GM20000 (cell line): ENCODE results near the gene C1orf185.
A peak's percentile ranks its signal among the peaks of the same experiment; 100 is the strongest.

Experiments
- DNase-seq: peaks from one replicate; pipeline ENCODE4 v3.0.0; 2012; ENCODE audit warnings: low spot score
- CTCF ChIP-seq: IDR thresholded peaks from 2 replicates; pipeline ENCODE4 v1.5.1; 2012; ENCODE audit warnings: mild to moderate bottlenecking, control low read depth; ENCODE audit errors: extremely low read depth, missing control alignments

C1orf185 gene

DNA sequence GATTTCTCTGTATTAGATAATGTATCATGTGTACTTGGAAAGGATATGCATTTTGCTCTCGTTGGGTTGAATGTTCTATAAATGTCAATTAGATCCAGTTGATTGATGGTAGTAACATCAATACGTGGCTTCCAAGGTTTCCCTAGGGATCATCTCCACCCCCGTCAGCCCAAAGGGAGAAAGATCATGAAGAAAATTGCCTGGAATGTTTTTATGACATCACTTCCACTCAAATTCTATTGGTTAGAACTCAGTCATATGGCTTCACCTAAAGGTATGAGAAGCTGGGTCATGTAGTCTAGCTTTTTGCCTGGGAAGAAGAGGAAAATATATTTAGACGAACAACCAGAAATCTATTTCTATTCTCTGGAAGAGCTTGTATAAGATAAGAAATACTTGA is at the start of gene C1orf185:
C1orf185 (plus strand) TSS at position 253 of the 400 bp plus-strand sequence; CDS start at position 259, 6 bp downstream.
- DNase-seq, result no peak
- TF ChIP-seq CTCF, result no peak

DNA sequence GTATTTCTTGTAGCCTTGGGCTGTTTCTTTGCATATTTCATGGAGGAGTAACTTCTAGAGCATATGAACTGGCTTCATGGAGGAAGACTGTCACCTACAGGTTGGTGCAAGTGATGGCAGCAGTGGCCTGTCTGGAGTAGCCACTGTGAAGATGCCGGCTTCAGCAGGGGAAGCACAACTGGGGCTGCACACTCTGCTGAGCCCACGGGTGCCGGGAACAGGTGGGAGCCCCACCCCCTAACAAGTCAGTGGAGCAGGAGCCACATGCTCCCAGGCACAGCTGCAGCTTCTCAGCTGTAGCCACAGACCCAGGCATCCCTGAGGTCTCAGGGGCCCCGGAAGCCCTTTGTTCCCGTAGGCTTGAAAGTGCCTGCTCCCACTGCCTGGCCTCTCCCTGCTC is 43.2 kb upstream of the C1orf185 start:
- TF ChIP-seq CTCF, result peak; percentile 22
- peak; percentile 22 for DNase-seq

DNA sequence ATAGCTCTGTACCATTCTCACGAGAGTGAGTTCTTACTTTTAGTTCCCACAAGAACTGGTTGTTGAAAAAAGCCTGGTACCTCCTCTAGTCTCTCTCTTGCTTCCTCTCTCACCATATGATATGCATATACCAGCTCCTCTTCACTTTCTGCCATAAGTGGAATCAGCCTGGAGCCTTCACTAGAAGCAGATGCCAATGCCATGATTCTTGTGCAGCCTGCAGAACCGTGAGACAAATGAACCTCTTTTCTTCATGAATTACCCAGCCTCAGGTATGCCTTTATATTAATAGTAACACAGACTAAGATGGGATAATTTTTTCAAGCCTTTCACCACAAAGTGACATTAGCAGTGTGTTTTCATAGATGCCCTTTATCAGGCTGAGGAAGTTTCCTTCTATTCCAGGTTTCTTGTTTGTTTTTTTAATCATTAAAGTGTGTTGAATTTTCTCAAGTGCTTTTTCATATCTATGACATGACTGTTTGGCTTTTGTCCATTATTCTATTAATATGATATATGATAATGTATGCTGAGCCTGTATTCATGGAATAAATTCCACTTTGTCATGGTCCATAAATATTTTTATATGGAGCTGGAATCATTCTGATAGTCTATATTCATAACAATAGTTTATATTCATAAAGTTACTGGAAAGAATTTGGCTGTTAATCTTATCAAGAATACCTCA is 40.7 kb upstream of the C1orf185 start:
- DNase-seq, result no peak
- TF ChIP-seq CTCF, result no peak

- DNase-seq, result no peak
- no peak for TF ChIP-seq CTCF
Observed at GRCh38 chr1:51063121-51063520, 38.9 kb upstream of the C1orf185 start.

DNA sequence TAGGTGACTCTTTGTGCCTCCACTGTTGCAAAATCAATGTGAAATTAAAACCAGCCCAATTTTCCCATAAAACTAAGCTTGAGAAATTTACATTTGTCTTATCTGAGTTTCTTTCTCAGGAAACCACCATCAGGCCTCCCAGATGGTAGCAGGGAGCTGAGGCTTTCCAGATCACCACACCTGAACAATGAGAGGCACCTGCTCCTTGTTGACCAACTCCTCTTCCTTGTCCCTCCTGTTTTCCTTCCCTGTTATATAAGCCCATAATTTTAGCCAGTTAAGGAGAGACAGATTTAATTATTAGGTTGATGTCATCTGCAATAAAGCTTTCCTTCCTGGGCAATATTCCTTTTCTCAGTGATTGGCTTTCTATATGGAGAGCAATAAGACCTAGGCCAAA is 32.0 kb upstream of the C1orf185 start:
- DNase-seq, result no peak
- no peak for TF ChIP-seq CTCF

DNA sequence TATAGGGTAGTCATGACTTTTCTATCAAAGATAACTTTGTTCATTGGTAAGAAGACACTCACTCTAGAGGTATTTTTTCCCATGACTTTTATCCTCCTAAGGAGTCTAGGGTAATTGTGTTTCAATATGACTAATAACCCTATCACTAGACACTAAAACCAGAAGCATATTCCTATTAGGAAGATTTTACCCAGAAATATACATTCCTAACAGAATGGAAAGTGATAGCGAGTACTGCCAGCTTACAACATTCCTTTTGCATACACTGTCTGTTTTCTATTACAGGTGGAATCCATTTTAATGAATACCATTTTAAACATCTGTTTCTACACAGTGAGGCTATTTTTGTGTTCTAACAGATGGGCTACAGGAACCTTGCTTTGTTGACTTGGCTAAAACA is 31.4 kb upstream of the C1orf185 start:
- no peak for DNase-seq
- TF ChIP-seq CTCF, result no peak

DNA sequence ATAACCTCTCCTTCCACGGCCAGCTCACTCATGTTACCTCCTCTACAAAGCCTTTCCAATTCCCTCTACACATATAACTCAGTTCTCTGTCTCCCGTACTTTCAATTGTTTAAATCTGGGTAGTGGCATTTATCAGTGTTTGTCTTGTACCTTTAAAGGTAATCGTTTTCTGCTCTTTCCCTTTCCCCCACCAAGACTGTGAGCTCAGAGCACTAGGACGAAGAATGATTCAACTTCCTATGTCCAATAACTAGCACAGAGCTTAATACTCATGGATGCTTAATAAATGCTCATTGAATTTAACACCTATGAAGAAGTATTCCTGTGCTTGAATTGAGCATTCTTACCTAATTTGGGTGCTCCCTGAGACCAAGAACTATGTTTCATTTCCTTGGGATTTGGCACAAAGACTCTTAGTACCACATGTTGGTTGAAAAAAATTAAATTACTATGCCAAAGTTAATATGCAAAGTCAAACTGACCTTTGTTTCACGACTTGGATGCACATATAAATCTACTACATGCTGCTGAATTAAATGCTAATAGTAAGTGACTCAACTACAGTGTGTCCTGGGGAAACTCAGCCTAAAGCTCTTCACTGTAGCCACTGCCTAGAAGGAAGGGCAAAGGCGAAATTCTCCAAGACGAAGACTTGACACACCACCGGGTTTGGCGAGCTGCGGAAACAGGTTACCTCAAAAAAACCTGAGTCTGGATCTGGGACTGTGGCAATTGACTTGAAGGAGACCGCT is 30.6 kb upstream of the C1orf185 start:
- no peak for TF ChIP-seq CTCF
- no peak for DNase-seq
